Measurements from ENCODE around the gene PNRC1.

DNA sequence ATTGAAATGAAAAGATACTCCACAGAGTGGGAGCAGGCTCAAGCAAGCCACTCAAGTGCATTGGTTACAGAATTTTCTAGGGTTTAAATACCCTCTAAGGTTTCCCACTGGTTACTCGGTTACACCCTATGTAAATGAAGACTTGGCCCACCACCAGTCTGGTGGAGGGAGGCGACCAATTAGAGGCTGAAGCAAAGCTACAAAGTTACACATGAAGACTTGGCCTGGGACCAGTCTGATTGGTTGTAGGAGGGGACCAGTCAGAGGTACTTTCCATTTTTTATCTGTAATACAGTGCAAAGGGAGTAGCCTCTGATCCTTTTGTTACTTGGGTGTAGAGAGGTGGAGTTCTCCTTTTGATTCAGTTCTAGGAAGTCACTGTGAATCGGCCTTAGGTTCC, 29.7 kb downstream of the PNRC1 start:
- no peak for TF ChIP-seq EZH2 (IDR thresholded peaks at IDR 0.05; ENCODE audit: low read depth)
- TF ChIP-seq, protein P1, sequence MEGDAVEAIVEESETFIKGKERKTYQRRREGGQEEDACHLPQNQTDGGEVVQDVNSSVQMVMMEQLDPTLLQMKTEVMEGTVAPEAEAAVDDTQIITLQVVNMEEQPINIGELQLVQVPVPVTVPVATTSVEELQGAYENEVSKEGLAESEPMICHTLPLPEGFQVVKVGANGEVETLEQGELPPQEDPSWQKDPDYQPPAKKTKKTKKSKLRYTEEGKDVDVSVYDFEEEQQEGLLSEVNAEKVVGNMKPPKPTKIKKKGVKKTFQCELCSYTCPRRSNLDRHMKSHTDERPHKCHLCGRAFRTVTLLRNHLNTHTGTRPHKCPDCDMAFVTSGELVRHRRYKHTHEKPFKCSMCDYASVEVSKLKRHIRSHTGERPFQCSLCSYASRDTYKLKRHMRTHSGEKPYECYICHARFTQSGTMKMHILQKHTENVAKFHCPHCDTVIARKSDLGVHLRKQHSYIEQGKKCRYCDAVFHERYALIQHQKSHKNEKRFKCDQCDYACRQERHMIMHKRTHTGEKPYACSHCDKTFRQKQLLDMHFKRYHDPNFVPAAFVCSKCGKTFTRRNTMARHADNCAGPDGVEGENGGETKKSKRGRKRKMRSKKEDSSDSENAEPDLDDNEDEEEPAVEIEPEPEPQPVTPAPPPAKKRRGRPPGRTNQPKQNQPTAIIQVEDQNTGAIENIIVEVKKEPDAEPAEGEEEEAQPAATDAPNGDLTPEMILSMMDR (conservative IDR thresholded peaks at IDR 0.05): no peak

Measured in PC-9 (cell line).